ENCODE measurements around the gene NUDT5.
"Not testable (repeated sequence)": the region's sequence is repeated elsewhere in the genome, so short reads cannot be mapped to it uniquely, and the experiment has no call there.

NUDT5 gene

GRCh38 chr10:12195603-12196506, at the start of gene NUDT5, which contains the start of gene CDC123:
NUDT5 (minus strand) TSS chr10:12195891; CDS start chr10:12186291, 9,600 bp downstream.
CDC123 (plus strand) TSS chr10:12196188; CDS start chr10:12196246, 58 bp downstream.
- peak; percentile 89 for DNase-seq

- DNase-seq: no peak
These were observed 48.4 kb upstream of the NUDT5 start for GRCh38 chr10:12243864-12244620.

GRCh38 chr10:12241810-12242529, 46.3 kb upstream of the NUDT5 start:
- no peak for DNase-seq

GRCh38 chr10:12238821-12239220, 43.1 kb upstream of the NUDT5 start:
- no peak for DNase-seq

GRCh38 chr10:12237265-12238220, 41.9 kb upstream of the NUDT5 start:
- no peak for DNase-seq

- DNase-seq: no peak
These were observed 40.1 kb upstream of the NUDT5 start for GRCh38 chr10:12235796-12236195.

- DNase-seq: no peak
These were observed 39.5 kb upstream of the NUDT5 start for GRCh38 chr10:12235116-12235694.

GRCh38 chr10:12234687-12235086, 39.0 kb upstream of the NUDT5 start:
- not testable (repeated sequence) for DNase-seq

- no peak for DNase-seq
These were observed 33.2 kb upstream of the NUDT5 start for GRCh38 chr10:12228851-12229250.

GRCh38 chr10:12226438-12226837, 30.7 kb upstream of the NUDT5 start:
- not testable (repeated sequence) for DNase-seq

- DNase-seq: no peak
These were observed 29.8 kb upstream of the NUDT5 start for GRCh38 chr10:12225444-12225843.

GRCh38 chr10:12221323-12222298, 25.9 kb upstream of the NUDT5 start:
- peak; percentile 24 for DNase-seq

- no peak for DNase-seq
These were observed 23.3 kb upstream of the NUDT5 start for GRCh38 chr10:12218991-12219390.

- DNase-seq: peak; percentile 61
These were observed 19.1 kb upstream of the NUDT5 start for GRCh38 chr10:12214763-12215218.

- no peak for DNase-seq
These were observed 18.4 kb upstream of the NUDT5 start for GRCh38 chr10:12214093-12214492.

GRCh38 chr10:12213621-12214020, 17.9 kb upstream of the NUDT5 start:
- DNase-seq: no peak

GRCh38 chr10:12212454-12212853, 16.8 kb upstream of the NUDT5 start:
- no peak for DNase-seq

- no peak for DNase-seq
These were observed 12.8 kb upstream of the NUDT5 start for GRCh38 chr10:12208460-12208859.

- DNase-seq: no peak
These were observed 11.4 kb upstream of the NUDT5 start for GRCh38 chr10:12207114-12207513.

GRCh38 chr10:12205082-12205481, 9.4 kb upstream of the NUDT5 start:
- no peak for DNase-seq
